Effector CD8-positive, alpha-beta T cell (primary cell): ENCODE measurements around the gene ZBTB14.

Experiments used
- DNase-seq: peaks from one replicate; lab custom pipeline; 2025; lab: John Stamatoyannopoulos, UW

Gene ZBTB14

DNA sequence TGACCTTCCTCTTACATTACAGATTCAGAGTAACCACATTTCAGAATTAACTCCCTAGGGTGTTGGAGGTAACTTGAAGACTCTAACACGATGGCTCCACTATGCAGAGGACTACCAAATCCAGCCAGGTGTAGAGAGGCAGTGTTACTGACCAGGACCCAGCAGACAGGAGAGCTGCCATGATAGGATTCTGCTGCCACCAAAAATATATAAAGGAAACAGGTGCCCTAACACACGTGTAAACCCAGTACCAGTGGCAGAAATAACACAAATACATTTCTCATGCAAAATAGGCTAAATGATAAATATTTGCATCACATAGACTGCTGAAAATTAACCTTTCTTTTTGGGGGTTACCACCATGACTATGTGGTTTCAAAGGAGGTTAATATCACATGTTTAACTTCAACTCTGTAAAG is 7.0 kb downstream of the ZBTB14 start:
- DNase-seq, result no peak

- DNase-seq, result no peak
Observed at GRCh38 chr18:5287854-5288253, 7.7 kb downstream of the ZBTB14 start.

DNA sequence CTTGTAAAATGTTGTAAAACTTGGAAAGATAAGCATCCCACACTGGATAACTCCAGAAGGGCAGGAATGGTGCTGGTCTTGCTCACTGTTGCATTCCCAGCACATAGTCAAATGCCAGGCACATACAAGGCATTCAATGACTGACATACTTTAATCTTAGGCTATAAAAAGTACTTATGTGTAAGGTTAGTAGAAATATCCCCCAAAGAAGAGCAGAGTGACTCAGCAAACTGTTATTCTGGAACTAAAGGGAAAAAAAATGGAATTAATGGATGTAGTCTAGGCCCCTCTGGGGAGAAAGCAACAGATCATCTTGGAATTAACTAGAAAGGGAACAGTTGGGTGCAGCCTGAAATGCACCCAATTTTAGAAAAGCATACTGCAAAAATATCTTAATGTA is 9.0 kb downstream of the ZBTB14 start:
- no peak for DNase-seq

- DNase-seq, result no peak
Observed at GRCh38 chr18:5285326-5285725, 10.2 kb downstream of the ZBTB14 start.

- no peak for DNase-seq
Observed at GRCh38 chr18:5284808-5285207, 10.7 kb downstream of the ZBTB14 start.

DNA sequence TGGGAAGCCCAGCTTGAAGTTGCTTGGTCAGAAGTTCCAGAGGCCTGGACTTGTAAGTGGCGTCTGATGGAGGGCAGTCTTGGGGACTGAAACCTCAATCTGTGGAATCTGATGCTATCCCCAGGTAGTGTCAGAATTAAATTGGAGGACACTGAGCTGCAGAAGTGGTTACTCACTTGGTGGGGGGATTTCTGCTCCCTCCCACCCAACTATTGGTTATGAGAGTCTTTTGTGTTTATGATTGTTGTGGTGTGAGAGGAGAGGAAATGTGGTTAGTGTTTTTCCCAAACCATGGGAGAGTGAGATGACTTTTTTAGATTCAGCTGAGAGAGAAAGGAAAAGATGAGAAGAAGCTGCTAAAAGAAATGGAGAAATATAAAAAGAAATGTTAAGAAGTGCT is 12.8 kb downstream of the ZBTB14 start:
- no peak for DNase-seq

- DNase-seq, result no peak
Observed at GRCh38 chr18:5276947-5277346, 18.6 kb downstream of the ZBTB14 start.

- no peak for DNase-seq
Observed at GRCh38 chr18:5275872-5276271, 19.7 kb downstream of the ZBTB14 start.

DNA sequence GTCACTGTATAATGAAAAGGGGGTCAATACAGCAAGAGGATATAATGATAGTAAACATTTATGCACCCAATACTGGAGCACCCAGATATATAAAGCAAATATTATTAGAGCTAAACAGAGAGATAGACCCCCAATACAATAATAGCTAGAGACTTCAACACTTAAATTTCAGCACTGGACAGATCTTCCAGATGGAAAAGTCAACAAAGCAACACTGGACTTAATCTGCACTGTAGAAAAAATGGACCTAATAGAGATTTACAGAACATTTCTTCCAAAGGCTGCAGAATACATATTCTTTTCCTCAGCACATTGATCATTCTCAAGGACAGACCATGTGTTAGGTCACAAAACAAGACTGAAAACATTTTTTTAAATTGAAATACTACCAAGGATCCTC is 26.7 kb downstream of the ZBTB14 start:
- no peak for DNase-seq

GRCh38 chr18:5266721-5267120 is 28.8 kb downstream of the ZBTB14 start:
- DNase-seq, result no peak

- DNase-seq, result no peak
Observed at GRCh38 chr18:5253910-5254309, 41.6 kb downstream of the ZBTB14 start.

DNA sequence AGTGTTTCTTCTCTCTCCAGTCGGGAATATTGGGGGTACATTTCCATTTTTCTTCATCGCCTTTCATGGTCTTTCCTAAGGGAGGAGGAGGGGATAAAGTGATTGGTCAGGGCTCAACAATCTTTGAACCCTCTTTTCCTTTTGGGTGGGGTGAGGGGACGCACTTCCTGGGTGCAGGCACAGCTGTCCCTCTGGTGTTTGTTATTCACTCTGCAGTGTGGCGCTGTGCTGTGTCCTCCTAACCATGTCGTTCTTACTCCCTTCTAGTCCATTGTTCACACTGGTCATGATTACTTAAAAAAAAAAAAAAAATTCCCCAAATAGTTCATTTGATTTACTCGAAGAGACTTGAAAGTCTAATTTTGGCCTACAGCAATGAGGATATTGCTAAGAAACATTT is 44.4 kb downstream of the ZBTB14 start:
- DNase-seq, result no peak

DNA sequence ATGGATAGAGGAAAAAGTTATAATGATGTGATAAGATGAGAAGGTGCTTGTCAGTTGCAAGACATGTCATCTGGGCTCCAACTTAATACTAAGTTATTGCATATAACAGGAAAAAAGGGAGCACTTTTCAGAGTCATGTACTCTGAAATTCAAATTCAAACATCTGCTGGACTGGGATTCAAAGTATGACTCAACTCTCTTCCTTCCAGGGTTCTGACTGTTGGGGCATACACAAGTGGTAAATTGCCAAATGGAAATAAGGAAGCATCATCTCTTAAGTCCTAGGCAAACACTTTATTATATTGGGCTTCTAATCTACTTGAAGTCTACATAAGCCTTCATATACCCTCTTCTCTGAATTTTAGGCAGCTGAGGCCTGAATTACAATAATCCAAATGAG is 44.9 kb downstream of the ZBTB14 start:
- DNase-seq, result no peak

DNA sequence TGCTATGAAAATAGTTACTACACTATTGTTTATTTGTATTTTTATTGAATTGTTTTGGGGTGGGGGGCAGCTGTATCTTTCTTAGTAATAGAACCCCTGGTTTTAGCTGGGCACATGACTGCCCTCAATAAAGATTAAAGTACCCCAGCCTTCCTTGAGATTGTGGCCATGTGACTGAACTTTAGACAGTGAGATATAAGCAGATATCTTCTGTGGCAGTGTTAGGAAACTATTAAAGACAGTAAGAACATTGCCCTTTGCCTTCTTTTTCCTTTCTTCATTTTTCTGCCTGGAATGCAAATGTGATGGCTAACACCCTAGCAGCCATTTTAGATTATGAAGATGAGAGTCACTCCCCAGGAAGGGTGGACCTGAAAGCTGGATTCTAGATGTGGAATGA is 50.6 kb downstream of the ZBTB14 start:
- no peak for DNase-seq

- no peak for DNase-seq
Observed at GRCh38 chr18:5239447-5239846, 56.1 kb downstream of the ZBTB14 start.
